Progenitor cell of endocrine pancreas (in vitro differentiated cells): ENCODE results near the gene CBY2. TPM values are rescaled to one million over a fixed set of nuclear protein-coding genes. Genes with fewer than 3 reads are reported as not detected.

Source experiments
- DNase-seq: peaks from one replicate; pipeline ENCODE4 v3.0.0; 2021; ENCODE audit warnings: low spot score; ENCODE audit not compliant: unreplicated experiment
- H3K27ac Mint-ChIP-seq: 2 replicates; pipeline ENCODE4 v1.8.0; 2021; ENCODE audit warnings: mild to moderate bottlenecking, moderate library complexity, mixed read lengths
- H3K27me3 Mint-ChIP-seq: 2 replicates; pipeline ENCODE4 v1.8.0; 2021; ENCODE audit warnings: mixed read lengths
- H3K36me3 Mint-ChIP-seq: 2 replicates; pipeline ENCODE4 v1.8.0; 2022; ENCODE audit warnings: mixed read lengths; ENCODE audit not compliant: insufficient read depth
- H3K4me1 Mint-ChIP-seq: 2 replicates; pipeline ENCODE4 v1.8.0; 2021; ENCODE audit warnings: low read depth, mixed read lengths
- H3K4me3 Mint-ChIP-seq: 2 replicates; pipeline ENCODE4 v1.8.0; 2021; ENCODE audit warnings: low read depth, mild to moderate bottlenecking, moderate library complexity, mixed read lengths
- H3K9me3 Mint-ChIP-seq: 2 replicates; pipeline ENCODE4 v1.8.0; 2021; ENCODE audit warnings: low read depth, mixed read lengths
- total RNA-seq: library from RNA; stranded (reverse); gene quantifications from 2 replicates; pipeline ENCODE4 v1.2.1, GENCODE V29; 2021
- TF ChIP-seq, protein P1 (sequence below): fragments of 200-600 bp; sonication (generic); IDR thresholded peaks from one replicate; pipeline ENCODE4 v1.5.0; 2021; ENCODE audit warnings: antibody characterized with exemption, mild to moderate bottlenecking; ENCODE audit not compliant: unreplicated experiment

CBY2 gene
- total RNA-seq, 1 donor from 2014 or later, result not detected

DNA sequence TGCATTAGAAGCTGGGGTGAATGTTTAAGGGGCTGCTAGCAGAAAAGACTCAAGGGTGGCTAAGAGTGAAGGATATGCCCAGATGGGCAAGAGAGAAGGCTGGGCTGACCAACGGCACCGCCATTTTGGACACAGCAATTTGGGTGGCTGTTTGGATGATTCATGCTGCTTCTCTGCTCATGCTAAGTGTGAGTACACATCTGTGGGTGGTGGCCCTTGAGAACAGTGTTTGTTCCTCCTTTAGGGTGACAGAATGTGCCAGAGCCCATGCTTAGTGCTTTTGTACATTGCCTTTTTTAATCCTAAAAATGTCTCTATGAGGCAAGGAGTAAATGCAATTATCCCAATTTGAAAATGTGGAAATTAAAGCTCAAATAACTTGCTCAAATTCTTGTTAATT, 9.8 kb downstream of the CBY2 start:
- Mint-ChIP-seq H3K9me3 (peaks cover 2% of the 10 kb centered on the region), H3K4me1 (peaks cover under 1% of the 10 kb centered on the region), H3K36me3 (no peaks in the 10 kb centered on the region), H3K27ac (no peak overlapping the region), H3K27me3 (peaks cover 30% of the 10 kb centered on the region), H3K4me3 (no peak overlapping the region)
- no peak for DNase-seq
- TF ChIP-seq, protein P1, sequence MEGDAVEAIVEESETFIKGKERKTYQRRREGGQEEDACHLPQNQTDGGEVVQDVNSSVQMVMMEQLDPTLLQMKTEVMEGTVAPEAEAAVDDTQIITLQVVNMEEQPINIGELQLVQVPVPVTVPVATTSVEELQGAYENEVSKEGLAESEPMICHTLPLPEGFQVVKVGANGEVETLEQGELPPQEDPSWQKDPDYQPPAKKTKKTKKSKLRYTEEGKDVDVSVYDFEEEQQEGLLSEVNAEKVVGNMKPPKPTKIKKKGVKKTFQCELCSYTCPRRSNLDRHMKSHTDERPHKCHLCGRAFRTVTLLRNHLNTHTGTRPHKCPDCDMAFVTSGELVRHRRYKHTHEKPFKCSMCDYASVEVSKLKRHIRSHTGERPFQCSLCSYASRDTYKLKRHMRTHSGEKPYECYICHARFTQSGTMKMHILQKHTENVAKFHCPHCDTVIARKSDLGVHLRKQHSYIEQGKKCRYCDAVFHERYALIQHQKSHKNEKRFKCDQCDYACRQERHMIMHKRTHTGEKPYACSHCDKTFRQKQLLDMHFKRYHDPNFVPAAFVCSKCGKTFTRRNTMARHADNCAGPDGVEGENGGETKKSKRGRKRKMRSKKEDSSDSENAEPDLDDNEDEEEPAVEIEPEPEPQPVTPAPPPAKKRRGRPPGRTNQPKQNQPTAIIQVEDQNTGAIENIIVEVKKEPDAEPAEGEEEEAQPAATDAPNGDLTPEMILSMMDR, result no peak

DNA sequence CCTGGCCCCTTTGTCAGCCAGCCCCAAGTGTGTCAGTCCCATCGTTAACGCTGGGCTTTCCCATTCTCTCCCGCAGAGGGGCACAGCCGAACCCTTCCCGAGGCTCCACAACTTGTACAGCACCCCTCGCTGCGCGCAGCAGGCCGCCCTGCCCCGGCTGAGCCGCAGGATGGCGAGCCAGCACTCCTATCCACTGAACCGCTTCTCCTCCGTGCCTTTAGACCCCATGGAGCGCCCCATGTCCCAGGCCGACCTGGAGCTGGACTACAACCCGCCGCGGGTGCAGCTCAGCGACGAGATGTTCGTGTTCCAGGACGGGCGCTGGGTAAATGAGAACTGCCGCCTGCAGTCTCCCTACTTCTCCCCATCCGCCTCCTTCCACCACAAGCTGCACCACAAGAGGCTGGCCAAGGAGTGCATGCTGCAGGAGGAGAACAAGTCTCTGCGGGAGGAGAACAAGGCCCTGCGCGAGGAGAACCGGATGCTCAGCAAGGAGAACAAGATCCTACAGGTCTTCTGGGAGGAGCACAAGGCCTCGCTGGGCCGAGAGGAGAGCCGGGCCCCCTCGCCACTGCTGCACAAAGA, 11.1 kb downstream of the CBY2 start:
- Mint-ChIP-seq H3K4me3 (no peak overlapping the region), H3K27ac (no peak overlapping the region), H3K9me3 (peaks cover 2% of the 10 kb centered on the region), H3K27me3 (peaks cover 28% of the 10 kb centered on the region), H3K36me3 (no peaks in the 10 kb centered on the region), H3K4me1 (peaks cover 11% of the 10 kb centered on the region)
- no peak for DNase-seq
- TF ChIP-seq, protein P1, result no peak

DNA sequence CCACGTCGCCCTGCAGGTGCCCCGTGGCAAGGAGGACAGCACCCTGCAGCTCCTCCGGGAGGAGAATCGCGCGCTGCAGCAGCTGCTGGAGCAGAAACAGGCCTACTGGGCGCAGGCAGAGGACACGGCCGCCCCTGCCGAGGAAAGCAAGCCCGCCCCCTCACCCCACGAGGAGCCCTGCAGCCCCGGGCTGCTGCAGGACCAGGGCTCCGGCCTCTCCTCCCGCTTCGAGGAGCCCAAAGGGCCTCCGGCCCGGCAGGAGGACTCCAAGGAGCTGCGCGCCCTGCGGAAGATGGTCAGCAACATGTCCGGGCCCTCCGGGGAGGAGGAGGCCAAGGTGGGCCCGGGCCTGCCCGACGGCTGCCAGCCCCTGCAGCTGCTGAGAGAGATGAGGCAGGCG, 11.6 kb downstream of the CBY2 start:
- Mint-ChIP-seq H3K4me3 (no peak overlapping the region), H3K27ac (no peak overlapping the region), H3K9me3 (peaks cover 2% of the 10 kb centered on the region), H3K4me1 (peaks cover 13% of the 10 kb centered on the region), H3K27me3 (peaks cover 28% of the 10 kb centered on the region), H3K36me3 (no peaks in the 10 kb centered on the region)
- DNase-seq, result no peak
- TF ChIP-seq, protein P1, result no peak

DNA sequence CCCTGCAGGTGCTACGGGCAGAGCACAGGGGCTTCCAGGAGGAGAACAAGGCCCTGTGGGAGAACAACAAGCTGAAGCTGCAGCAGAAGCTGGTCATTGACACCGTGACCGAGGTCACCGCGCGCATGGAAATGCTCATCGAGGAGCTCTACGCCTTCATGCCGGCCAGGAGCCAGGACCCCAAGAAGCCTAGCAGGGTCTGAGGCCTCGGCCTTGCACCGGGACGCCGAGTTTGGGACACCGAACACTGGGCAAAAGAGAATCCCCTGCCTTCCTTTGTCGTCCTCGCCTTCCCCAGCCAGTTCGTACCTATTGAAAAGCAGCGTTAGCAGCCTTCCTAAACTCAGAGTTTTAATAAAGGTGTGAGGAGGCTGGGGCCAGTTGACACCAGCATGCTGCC, 12.1 kb downstream of the CBY2 start:
- Mint-ChIP-seq H3K36me3 (no peaks in the 10 kb centered on the region), H3K4me1 (peaks cover 15% of the 10 kb centered on the region), H3K27me3 (peaks cover 26% of the 10 kb centered on the region), H3K27ac (no peak overlapping the region), H3K9me3 (peaks cover 2% of the 10 kb centered on the region), H3K4me3 (no peak overlapping the region)
- TF ChIP-seq, protein P1, result no peak
- DNase-seq, result no peak

DNA sequence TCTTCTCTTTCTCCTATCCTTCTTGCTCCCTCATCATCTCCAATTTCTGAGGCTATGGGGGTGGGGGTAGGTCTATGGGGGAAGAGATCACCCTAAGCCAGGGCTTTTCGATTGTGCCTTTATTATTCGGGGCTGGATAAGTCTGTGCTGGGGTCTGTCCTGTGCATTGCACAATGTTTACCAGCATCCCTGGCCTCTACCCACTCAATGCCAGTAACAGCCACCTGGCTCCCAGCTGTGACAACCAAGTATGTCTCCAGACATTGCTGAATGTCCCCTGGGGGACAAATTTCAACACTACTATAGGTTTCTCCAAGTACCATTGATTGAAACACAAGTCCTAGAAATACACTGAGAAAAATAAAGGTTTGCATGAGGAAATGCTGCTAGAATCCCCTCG, 13.2 kb downstream of the CBY2 start:
- H3K36me3 Mint-ChIP-seq, result no peaks in the 10 kb centered on the region
- no peak overlapping the region for H3K27ac Mint-ChIP-seq
- H3K4me3 Mint-ChIP-seq, result no peak overlapping the region
- H3K9me3 Mint-ChIP-seq, result peaks cover 2% of the 10 kb centered on the region
- H3K27me3 Mint-ChIP-seq, result peaks cover 26% of the 10 kb centered on the region
- TF ChIP-seq, protein P1, result no peak
- no peak for DNase-seq
- peaks cover 24% of the 10 kb centered on the region for H3K4me1 Mint-ChIP-seq
